HTERT RPE-1 (cell line): ENCODE measurements around the gene DHRS1.

Experiments used
- in situ Hi-C: fragments of 300-500 bp; cut with MboI; formaldehyde crosslinking; loops from 4 replicates; pipeline ENCODE4 v1.14.3; 2020; ENCODE audit warnings: low sequenced_read_pairs

The DHRS1 gene

DNA sequence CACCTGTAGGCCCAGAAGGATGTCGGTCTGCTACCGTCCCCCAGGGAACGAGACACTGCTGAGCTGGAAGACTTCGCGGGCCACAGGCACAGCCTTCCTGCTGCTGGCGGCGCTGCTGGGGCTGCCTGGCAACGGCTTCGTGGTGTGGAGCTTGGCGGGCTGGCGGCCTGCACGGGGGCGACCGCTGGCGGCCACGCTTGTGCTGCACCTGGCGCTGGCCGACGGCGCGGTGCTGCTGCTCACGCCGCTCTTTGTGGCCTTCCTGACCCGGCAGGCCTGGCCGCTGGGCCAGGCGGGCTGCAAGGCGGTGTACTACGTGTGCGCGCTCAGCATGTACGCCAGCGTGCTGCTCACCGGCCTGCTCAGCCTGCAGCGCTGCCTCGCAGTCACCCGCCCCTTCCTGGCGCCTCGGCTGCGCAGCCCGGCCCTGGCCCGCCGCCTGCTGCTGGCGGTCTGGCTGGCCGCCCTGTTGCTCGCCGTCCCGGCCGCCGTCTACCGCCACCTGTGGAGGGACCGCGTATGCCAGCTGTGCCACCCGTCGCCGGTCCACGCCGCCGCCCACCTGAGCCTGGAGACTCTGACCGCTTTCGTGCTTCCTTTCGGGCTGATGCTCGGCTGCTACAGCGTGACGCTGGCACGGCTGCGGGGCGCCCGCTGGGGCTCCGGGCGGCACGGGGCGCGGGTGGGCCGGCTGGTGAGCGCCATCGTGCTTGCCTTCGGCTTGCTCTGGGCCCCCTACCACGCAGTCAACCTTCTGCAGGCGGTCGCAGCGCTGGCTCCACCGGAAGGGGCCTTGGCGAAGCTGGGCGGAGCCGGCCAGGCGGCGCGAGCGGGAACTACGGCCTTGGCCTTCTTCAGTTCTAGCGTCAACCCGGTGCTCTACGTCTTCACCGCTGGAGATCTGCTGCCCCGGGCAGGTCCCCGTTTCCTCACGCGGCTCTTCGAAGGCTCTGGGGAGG lies 11.3 kb upstream of the DHRS1 start, which contains the start of gene LTB4R:
LTB4R (plus strand) TSS at position 857 of the 959 bp plus-strand sequence. CDS start 4,150 bp downstream, outside the sequence.
- in situ Hi-C loops, result no loop called here

- in situ Hi-C loops, result no loop called here
These were observed 10.7 kb upstream of the DHRS1 start for GRCh38 chr14:24310265-24310645.

DNA sequence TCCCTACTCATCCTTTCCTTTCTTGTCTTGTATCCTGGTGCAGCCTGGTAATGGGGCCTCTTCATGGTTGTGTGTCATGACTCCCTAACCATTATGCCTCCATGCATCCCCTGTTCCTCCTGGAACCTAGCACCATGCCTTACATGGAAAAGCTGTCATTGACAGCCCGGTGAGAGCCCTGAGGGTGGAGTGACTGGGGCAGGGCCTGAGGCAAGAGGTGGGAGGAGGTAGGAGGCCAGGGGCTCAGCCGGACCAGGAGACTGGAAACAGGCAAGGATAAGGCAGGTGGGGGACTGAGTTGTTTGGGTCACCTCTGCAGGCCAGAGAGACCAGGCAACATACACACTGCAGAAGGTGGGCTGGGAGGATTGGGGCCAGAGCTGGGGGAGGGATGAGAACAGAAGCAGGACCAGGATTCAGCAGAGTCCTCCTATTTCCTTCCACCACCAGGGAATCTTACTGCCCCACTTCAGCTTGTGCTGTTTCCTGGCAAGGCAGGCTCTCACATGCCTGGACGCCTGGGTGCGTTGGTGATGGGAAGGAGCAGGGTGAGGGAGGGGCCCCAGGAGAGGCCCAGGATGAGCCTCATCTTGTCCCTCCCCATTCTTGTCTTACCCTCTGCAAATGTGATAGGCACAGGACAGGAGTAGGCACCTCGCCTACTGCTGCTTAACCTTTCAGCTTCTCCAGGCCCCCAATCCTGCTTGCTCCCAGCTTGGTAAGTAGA lies 10.1 kb upstream of the DHRS1 start, which contains the start of gene LTB4R2:
LTB4R2 (plus strand) TSS at position 603 of the 727 bp plus-strand sequence. CDS start 525 bp downstream, outside the sequence.
- in situ Hi-C loops, result no loop called here

DNA sequence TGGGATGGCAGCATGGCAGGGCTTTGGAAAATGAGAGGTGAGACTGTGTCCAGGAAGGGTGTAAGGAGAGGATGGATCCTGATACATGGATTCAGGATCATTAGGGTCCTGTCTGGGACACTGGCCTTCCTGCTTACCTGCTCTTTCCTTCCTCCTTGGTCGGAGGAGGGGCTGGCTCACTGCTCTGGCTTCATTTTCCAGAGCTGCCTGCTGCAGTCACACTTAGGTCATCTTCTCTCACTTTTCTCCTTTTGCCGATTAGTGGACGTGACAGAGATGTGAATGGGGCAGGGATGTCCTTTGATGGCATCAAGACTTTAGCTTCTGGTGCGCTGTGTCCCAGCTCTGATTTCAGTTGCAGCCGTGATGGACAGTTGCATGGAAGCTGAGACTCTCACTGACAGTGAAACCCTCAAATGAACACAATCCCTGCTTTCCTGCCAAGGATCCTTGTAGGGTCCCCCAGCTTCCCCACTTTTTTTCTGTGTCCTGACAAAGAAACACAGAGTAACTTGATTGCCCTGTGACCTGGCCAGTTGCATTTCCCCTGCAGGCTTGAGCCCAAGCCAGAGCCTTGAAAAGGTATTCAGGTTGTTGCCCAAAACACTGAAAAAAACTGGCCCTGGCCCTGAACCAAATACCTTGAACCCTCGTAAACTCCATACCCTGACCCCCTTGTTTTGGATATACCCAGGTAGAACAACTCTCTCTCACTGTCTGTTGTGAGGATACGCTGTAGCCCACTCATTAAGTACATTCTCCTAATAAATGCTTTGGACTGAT lies 9.0 kb upstream of the DHRS1 start:
- in situ Hi-C loops, result no loop called here

- in situ Hi-C loops, result no loop called here
These were observed 8.2 kb upstream of the DHRS1 start, which contains the start of gene CIDEB for GRCh38 chr14:24307575-24308341. Gene CIDEB (minus strand): TSS chr14:24307977. CDS start chr14:24307858, 119 bp downstream.

GRCh38 chr14:24307156-24307574 lies 7.6 kb upstream of the DHRS1 start:
- in situ Hi-C loops, result no loop called here

GRCh38 chr14:24304019-24304387 lies 4.4 kb upstream of the DHRS1 start:
- in situ Hi-C loops, result no loop called here

GRCh38 chr14:24300326-24300980 lies 873 bp upstream of the DHRS1 start:
- in situ Hi-C loops, result no loop called here

DNA sequence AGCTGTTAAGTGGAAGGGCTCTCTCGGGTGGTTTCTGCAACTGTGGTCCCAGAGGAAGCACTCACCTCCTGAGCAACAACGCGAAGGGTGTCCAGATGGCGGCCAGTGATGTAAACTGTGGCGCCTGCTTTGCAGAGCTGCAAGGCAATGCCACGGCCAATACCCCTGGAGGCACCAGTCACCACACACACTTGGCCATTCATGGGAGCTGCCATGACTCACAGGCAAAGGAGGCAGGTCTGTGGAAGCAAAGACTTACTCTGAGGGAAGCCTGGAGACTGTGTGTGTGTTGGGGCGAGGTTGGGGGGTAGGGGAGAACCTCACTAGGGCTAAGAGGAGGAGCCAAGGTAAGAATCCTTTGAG lies 707 bp downstream of the DHRS1 start:
- in situ Hi-C loops, result no loop called here

DNA sequence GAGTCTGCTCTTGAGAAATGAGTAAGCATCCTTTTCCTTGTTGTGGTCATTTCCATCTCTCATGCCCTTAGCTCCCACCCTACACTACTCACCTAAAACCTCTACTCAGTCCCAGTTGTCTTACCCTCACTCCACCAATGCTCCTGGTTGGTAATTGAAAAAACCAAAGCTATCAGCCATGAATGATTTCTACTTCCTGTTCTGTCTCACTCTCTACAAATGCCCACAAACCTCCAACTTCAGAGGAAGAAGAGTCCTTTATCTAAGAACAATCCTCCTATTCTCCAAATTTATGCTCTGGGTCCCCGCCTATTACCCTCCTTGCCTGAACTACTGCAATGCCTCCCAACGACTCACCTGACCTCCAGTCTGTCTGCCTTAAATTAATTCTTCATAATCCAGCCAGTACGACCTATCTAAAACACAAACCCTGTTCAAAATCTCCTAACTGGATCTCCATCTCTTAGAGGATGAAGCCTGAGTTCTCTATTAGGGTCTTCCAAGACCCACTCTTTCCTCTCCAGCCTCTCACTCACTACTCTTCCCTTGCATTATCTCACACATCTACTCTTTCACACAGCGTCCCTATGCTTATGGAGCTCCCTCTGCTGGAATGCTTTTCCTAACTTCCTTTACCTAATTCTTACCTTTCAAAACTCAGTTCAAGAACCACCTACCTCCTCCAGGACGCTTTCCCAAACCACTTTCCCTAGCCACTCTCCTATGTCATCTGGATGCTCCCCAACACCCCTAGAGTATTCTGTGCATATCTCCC lies 2.2 kb downstream of the DHRS1 start:
- in situ Hi-C loops, result no loop called here

- in situ Hi-C loops, result no loop called here
These were observed 3.0 kb downstream of the DHRS1 start for GRCh38 chr14:24296341-24297157.

DNA sequence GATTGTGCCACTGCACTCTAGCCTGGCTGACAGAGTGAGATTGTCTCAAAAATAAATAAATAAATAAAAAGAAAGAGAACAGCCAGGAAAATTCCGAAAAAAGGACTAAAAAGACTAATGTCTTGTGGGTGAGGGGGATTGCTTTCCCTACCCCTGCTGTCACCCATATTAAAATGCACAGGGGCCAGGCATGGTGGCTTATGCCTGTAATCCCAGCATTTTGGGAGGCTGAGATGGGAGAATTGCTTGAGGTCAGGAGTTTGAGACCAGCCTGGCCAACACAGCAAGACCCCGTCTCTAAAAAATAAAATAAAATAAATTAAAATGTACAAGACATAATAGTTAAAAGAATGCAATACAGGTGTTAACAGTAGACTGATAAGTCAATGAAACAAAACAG lies 6.1 kb downstream of the DHRS1 start:
- in situ Hi-C loops, result no loop called here

- in situ Hi-C loops, result no loop called here
These were observed 7.3 kb downstream of the DHRS1 start for GRCh38 chr14:24292118-24292807.

GRCh38 chr14:24291446-24292117 lies 8.0 kb downstream of the DHRS1 start:
- in situ Hi-C loops, result no loop called here

DNA sequence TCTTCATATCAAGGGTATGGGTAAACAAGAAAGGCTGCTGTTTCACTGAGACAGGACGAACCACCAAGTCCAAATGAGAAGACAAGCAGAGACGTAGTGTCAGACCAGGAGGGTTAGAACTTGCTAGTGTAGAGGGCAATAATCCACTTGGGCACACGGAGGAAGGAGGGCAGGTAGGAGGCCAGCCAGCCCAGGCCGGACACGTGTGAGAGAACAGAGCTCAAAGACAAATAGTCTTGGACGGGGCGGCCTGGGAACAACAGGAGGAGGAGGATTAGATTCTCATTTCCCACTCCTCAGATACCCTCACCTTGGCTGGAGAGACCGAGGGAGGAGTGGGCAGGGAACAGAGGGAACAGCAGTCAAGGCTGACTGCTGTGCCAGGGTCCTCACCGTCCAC lies 8.8 kb downstream of the DHRS1 start:
- in situ Hi-C loops, result no loop called here

- in situ Hi-C loops, result no loop called here
These were observed 9.8 kb downstream of the DHRS1 start for GRCh38 chr14:24289649-24290280.
